Kidney (tissue), 14 donors: Measurements from ENCODE around the gene IPO7. TPM values are rescaled to one million over a fixed set of nuclear protein-coding genes. Genes with fewer than 3 reads are reported as not detected.

Experiments used
- DNase-seq, 5 donors: peaks; one replicate each; pipeline ENCODE4 v3.0.0-alpha.2; 2013 to 2020
- FAIRE-seq: peaks from 2 replicates; lab custom pipeline; 2012; peaks lifted over from hg19 to GRCh38; lab: Jason Lieb, UNC
- H3K27ac ChIP-seq, 2 donors: one replicate each; pipeline ENCODE4 v1.7.0; 2013; ENCODE audit warnings: low read depth in 2 of 2, low read length in 2 of 2, inconsistent platforms in 1 of 2
- H3K27me3 ChIP-seq: one replicate; pipeline ENCODE4 v1.7.1; 2013; ENCODE audit warnings: low read length, inconsistent platforms; ENCODE audit not compliant: control insufficient read depth, insufficient read depth
- H3K36me3 ChIP-seq, 3 donors: one replicate each; pipeline versions ENCODE4 v1.7.0 to v1.7.1; 2013; ENCODE audit warnings: low read length in 3 of 3, control low read depth in 1 of 3, inconsistent platforms in 1 of 3; ENCODE audit not compliant: insufficient read depth in 3 of 3, control insufficient read depth in 2 of 3
- H3K4me1 ChIP-seq, 3 donors: one replicate each; pipeline versions ENCODE4 v1.7.0 to v1.7.1; 2013; ENCODE audit warnings: low read length in 3 of 3, inconsistent platforms in 1 of 3, low read depth in 1 of 3; ENCODE audit not compliant: control insufficient read depth in 2 of 3, insufficient read depth in 2 of 3
- H3K4me3 ChIP-seq, 3 donors: one replicate each; pipeline versions ENCODE4 v1.7.0 to v1.8.1; 2013; ENCODE audit warnings: low read length in 3 of 3, control low read depth in 1 of 3, inconsistent platforms in 1 of 3
- H3K9ac ChIP-seq, 3 donors: one replicate each; pipeline versions ENCODE4 v1.7.0 to v1.7.1; 2013; ENCODE audit warnings: low read length in 3 of 3, control low read depth in 1 of 3, inconsistent platforms in 1 of 3
- H3K9me3 ChIP-seq, 3 donors: one replicate each; pipeline versions ENCODE4 v1.7.0 to v1.7.1; 2013; ENCODE audit warnings: low read length in 3 of 3, control low read depth in 1 of 3, inconsistent platforms in 1 of 3; ENCODE audit not compliant: control insufficient read depth in 2 of 3, insufficient read depth in 1 of 3
- CTCF ChIP-seq: IDR thresholded peaks from 3 replicates; pipeline ENCODE4 v1.5.1; 2012; ENCODE audit warnings: mild to moderate bottlenecking, moderate library complexity, borderline replicate concordance; ENCODE audit not compliant: insufficient read depth; ENCODE audit errors: extremely low read depth
- intact Hi-C: fragments of 100-400 bp; cut with DNase I; formaldehyde crosslinking; loops from one replicate; pipeline ENCODE4 v1.11.1; 2022
- polyA plus RNA-seq: library from polyadenylated mRNA; stranded (reverse); fragments of 350-450 nt; fragmentation: Illumina TruSeq; extraction: RNeasy Lipid Tissue Mini Kit (QIAGEN cat#74804); gene quantifications from one replicate; pipeline ENCODE4 v1.2.3, GENCODE V29; 2014; ENCODE audit warnings: low read depth, low replicate concordance; ENCODE audit not compliant: insufficient read depth
- total RNA-seq: library from RNA; stranded (reverse); fragmentation: NEBNext Ultra II Directional; extraction: Animal tissue kit (Norgen Biotek cat#: 25700); gene quantifications from one replicate; pipeline ENCODE4 v1.2.1, GENCODE V29; 2021
- donor health status: control.
- donor health status: control.
- donor health status: control.
- donor health status: control.
- donor health status: control.
- donor health status: DM: yes; HTN: yes; CAD: no.
- donor health status: Normal renal cell carcinoma (clear cell type).

Gene IPO7
- total and polyA plus RNA-seq, 2 donors from 2014 or later = 20.6 to 109 TPM

GRCh38 chr11:9461063-9461759, 76.8 kb downstream of the IPO7 start:
- peak overlapping the region; percentile 75 to 97 (median 78) for H3K4me3 ChIP-seq
- DNase-seq (peak; percentile 89 to 97 (median 94)), FAIRE-seq (no peak)
- H3K27ac ChIP-seq = peak overlapping the region; percentile 94 to 98
- peaks cover 0 to 4% (median 0%) of the 10 kb centered on the region in 3 donors for H3K4me1 ChIP-seq
- H3K9me3 ChIP-seq = no peaks in the 10 kb centered on the region
- peak overlapping the region; percentile 52 to 95 (median 72) for H3K9ac ChIP-seq
- H3K36me3 ChIP-seq = no peaks in the 10 kb centered on the region
- TF ChIP-seq CTCF = no peak
- no peaks in the 10 kb centered on the region for H3K27me3 ChIP-seq
- intact Hi-C loops = no loop called here

DNA sequence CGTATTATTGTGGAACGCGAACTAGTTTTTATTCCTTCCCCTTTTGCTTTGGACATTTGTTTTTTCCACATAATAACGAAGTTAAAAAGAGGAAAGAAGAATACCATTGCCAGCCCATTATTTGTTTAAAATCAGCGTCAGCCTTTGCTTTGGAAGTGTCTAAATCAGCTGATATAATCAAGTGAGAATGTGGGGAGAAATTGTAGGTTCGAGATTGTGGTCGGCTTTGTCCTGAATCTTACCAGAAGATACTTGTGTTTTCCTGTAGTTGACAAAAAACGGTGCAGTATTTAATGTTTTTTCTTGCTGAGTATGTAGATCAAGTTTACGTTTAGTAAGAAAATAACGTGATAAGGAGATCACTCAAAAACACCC, 77.3 kb downstream of the IPO7 start:
- Histone ChIP-seq H3K27me3 (no peaks in the 10 kb centered on the region), H3K27ac (peak overlapping the region; percentile 94 to 98), H3K36me3 (no peaks in the 10 kb centered on the region), H3K9me3 (no peaks in the 10 kb centered on the region), H3K9ac (peak overlapping the region; percentile 52 to 95 (median 72)), H3K4me1 (peaks cover 0 to 4% (median 0%) of the 10 kb centered on the region in 3 donors), H3K4me3 (peak overlapping the region; percentile 75 to 97 (median 78))
- intact Hi-C loops = no loop called here
- FAIRE-seq (no peak), DNase-seq (peak in 2 of 5 donors; percentile 61 to 64)
- no peak for TF ChIP-seq CTCF

GRCh38 chr11:9462172-9462799, 77.8 kb downstream of the IPO7 start:
- Histone ChIP-seq H3K4me1 (peaks cover 0 to 4% (median 0%) of the 10 kb centered on the region in 3 donors), H3K36me3 (no peaks in the 10 kb centered on the region), H3K27ac (peak overlapping the region in 1 of 2 donors; percentile 94), H3K4me3 (peak overlapping the region; percentile 75 to 97 (median 78)), H3K9me3 (no peaks in the 10 kb centered on the region), H3K9ac (peak overlapping the region in 2 of 3 donors; percentile 52 to 72), H3K27me3 (no peaks in the 10 kb centered on the region)
- DNase-seq = peak in 2 of 5 donors; percentile 29 to 45
- FAIRE-seq = no peak
- intact Hi-C loops = no loop called here
- TF ChIP-seq CTCF = no peak
